ENCODE results near the gene OR56A5.

GRCh38 chr11:5992604-5993251, 24.4 kb upstream of the OR56A5 start:
- TF ChIP-seq ZFP3 (CRISPR knock-in tag; IDR thresholded peaks at IDR 0.05), result no peak
- no peak for TF ChIP-seq PATZ1 (CRISPR knock-in tag; IDR thresholded peaks at IDR 0.05; ENCODE audit: borderline replicate concordance)
- TF ChIP-seq RARB (CRISPR knock-in tag; IDR thresholded peaks at IDR 0.05), result no peak

Data from SK-N-SH treated with all-trans-retinoic acid at 6 μM for 48 hours (cell line).